ENCODE results near the gene NFS1. TPM values are rescaled to one million over a fixed set of nuclear protein-coding genes. Genes with fewer than 3 reads are reported as not detected.

NFS1 gene
- total RNA-seq, 4 donors from 2014 or later = 39.6 to 48.4 (median 44.0) TPM

DNA sequence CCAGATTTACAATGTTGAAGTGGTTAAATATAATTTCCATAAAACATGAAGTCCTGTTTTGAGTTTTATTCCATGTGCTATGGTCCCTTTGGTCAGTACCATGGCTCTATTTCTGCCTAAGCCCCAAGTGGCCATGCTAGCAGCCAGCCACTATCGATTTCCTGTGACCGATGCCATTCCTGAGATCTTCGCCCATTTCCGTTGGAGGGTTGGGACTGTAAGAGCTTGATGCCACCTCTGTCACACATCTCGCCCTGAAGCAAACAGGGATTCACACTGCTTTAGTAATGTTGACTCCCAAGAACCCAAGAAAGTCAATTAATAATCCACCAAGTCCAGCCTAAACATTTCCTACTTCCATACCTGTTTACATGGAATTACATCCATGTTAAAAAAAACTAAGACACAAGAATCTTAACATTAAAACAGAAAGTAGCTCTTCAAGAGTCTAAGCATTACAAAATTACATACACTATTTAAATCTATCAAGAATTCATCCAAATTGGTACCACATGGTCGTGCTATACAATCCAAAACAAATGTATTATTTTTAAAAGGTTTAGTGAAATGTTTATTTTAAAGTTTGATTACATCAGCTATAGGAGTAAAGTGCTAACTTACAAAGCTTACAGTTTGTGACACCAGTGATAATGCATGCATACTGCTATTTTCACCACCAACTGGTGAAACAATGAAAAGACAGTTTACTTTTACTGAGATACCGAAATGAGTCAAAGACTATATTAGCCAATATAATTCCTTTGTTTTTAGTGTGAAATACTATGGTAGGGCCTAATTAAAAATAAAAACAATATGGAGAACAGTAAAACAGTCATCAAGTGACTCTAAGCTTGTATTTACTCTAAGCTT lies 40.4 kb upstream of the NFS1 start:
- H3K4me3 ChIP-seq (ENCODE audit: low read depth, poor library complexity, severe bottlenecking) = no peak overlapping the region
- no peak for DNase-seq (ENCODE audit: low spot score in 2 of 2)
- TF ChIP-seq, protein P1, sequence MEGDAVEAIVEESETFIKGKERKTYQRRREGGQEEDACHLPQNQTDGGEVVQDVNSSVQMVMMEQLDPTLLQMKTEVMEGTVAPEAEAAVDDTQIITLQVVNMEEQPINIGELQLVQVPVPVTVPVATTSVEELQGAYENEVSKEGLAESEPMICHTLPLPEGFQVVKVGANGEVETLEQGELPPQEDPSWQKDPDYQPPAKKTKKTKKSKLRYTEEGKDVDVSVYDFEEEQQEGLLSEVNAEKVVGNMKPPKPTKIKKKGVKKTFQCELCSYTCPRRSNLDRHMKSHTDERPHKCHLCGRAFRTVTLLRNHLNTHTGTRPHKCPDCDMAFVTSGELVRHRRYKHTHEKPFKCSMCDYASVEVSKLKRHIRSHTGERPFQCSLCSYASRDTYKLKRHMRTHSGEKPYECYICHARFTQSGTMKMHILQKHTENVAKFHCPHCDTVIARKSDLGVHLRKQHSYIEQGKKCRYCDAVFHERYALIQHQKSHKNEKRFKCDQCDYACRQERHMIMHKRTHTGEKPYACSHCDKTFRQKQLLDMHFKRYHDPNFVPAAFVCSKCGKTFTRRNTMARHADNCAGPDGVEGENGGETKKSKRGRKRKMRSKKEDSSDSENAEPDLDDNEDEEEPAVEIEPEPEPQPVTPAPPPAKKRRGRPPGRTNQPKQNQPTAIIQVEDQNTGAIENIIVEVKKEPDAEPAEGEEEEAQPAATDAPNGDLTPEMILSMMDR (IDR thresholded peaks at IDR 0.05) = no peak
- TF ChIP-seq POLR2A (IDR thresholded peaks at IDR 0.05) = no peak
- WGBS, 2 donors = 47 to 50% methylated on average over 7 of the region's 7 CpGs
- intact Hi-C loops (cut with DNase I; ENCODE audit: low total_unique reads) = no loop called here

GRCh38 chr20:35738410-35739179 lies 39.4 kb upstream of the NFS1 start:
- H3K4me3 ChIP-seq (ENCODE audit: low read depth, poor library complexity, severe bottlenecking) = no peak overlapping the region
- no peak for DNase-seq (ENCODE audit: low spot score in 2 of 2)
- no peak for TF ChIP-seq POLR2A (IDR thresholded peaks at IDR 0.05)
- TF ChIP-seq, protein P1 (IDR thresholded peaks at IDR 0.05) = no peak
- WGBS, 2 donors = 40 to 57% methylated on average over 4 of the region's 4 CpGs
- intact Hi-C loops (cut with DNase I; ENCODE audit: low total_unique reads) = no loop called here

DNA sequence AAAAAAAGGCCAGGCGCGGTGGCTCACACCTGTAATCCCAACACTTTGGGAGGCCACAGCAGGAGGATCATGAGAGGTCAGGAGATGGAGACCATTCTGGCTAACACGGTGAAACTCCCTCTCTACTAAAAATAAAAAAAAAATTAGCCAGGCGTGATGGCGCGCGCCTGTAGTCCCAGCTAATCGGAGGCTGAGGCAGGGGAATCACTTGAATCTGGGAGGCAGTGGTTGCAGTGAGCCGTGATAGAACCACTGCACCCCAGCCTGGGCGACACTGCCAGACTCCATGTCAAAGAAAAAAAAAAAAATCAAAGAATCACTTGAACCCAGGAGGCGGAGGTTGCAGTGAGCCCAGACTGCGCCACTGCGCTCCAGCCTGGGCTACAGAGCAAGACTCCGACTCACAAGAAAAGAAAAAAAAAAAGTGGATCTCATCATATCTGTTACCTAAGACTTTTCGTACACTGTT lies 38.7 kb upstream of the NFS1 start:
- no peak for DNase-seq (ENCODE audit: low spot score in 2 of 2)
- WGBS, 2 donors = 92 to 96% methylated on average over 15 of the region's 15 CpGs
- intact Hi-C loops (cut with DNase I; ENCODE audit: low total_unique reads) = no loop called here
- TF ChIP-seq POLR2A (IDR thresholded peaks at IDR 0.05) = no peak
- TF ChIP-seq, protein P1 (IDR thresholded peaks at IDR 0.05) = no peak
- H3K4me3 ChIP-seq (ENCODE audit: low read depth, poor library complexity, severe bottlenecking) = no peak overlapping the region

- no peak for DNase-seq (ENCODE audit: low spot score in 2 of 2)
- TF ChIP-seq POLR2A (IDR thresholded peaks at IDR 0.05) = no peak
- TF ChIP-seq, protein P1 (IDR thresholded peaks at IDR 0.05) = no peak
- H3K4me3 ChIP-seq (ENCODE audit: low read depth, poor library complexity, severe bottlenecking) = no peak overlapping the region
- 54 to 56% methylated on average over 7 of the region's 7 CpGs for WGBS, 2 donors
- intact Hi-C loops (cut with DNase I; ENCODE audit: low total_unique reads) = no loop called here
Observed at GRCh38 chr20:35735826-35736470, 36.8 kb upstream of the NFS1 start.

GRCh38 chr20:35734777-35735649 lies 35.9 kb upstream of the NFS1 start:
- WGBS, 2 donors = 71 to 75% methylated on average over 4 of the region's 4 CpGs
- no peak overlapping the region for H3K4me3 ChIP-seq (ENCODE audit: low read depth, poor library complexity, severe bottlenecking)
- intact Hi-C loops (cut with DNase I; ENCODE audit: low total_unique reads) = no loop called here

More at GRCh38 chr20:35734777-35735649, 35.9 kb upstream of the NFS1 start:
- TF ChIP-seq POLR2A (IDR thresholded peaks at IDR 0.05) = no peak
- TF ChIP-seq, protein P1 (IDR thresholded peaks at IDR 0.05) = no peak
- no peak for DNase-seq (ENCODE audit: low spot score in 2 of 2)
